ENCODE measurements around the gene LCLAT1.

- no peak for TF ChIP-seq POLR2A (IDR thresholded peaks at IDR 0.05)
- TF ChIP-seq CTCF (IDR thresholded peaks at IDR 0.05) = no peak
Observed at GRCh38 chr2:30527411-30527810, 80.4 kb downstream of the LCLAT1 start.

Measured in prostate gland (tissue), 2 donors.